SK-N-SH (cell line): ENCODE measurements around the gene PLRG1. TPM values are rescaled to one million over a fixed set of nuclear protein-coding genes. Genes with fewer than 3 reads are reported as not detected.

ENCODE experiments used
- CTCF ChIA-PET: fragments of 300-600, 350-600 bp; formaldehyde crosslinking; extraction: SDS; loops from one replicate; lab custom pipeline; 2021; lab: Yijun Ruan, JAX
- POLR2A ChIA-PET: fragments of 350-600 bp; sonication (Branson Sonifier 250); formaldehyde crosslinking; extraction: SDS; loops from one replicate; lab custom pipeline; 2020; ENCODE audit warnings: antibody characterized with exemption, inconsistent platforms; lab: Yijun Ruan, JAX
- DNase-seq: peaks from one replicate; pipeline ENCODE4 v3.0.0; 2012
- H2AFZ ChIP-seq: fragments of 200-600 bp; sonication (generic); 2 replicates; pipeline ENCODE4 v1.8.1; 2016; ENCODE audit warnings: antibody characterized with exemption, mild to moderate bottlenecking, low read depth
- H3F3A ChIP-seq: fragments of 200-600 bp; sonication (generic); replicated peaks from 2 replicates; pipeline ENCODE3; 2016; ENCODE audit warnings: antibody characterized with exemption, mild to moderate bottlenecking; ENCODE audit not compliant: insufficient read depth
- H3K27ac ChIP-seq, 2 experiments: fragments of 200-500 bp in 1 of 2; fragments of 200-600 bp in 1 of 2; sonication (Bioruptor generic) in 1 of 2; sonication (generic), shearing (Covaris generic) in 1 of 2; 2 replicates each; pipeline versions ENCODE4 v1.5.1 to v1.6.1; 2014 to 2016; ENCODE audit warnings: low read depth in 2 of 2, inconsistent platforms in 1 of 2, low read length in 1 of 2, mild to moderate bottlenecking in 1 of 2, mixed read lengths in 1 of 2
- H3K27me3 ChIP-seq: fragments of 200-600 bp; sonication (generic), shearing (Covaris generic); 2 replicates; pipeline ENCODE4 v1.6.1; 2016; ENCODE audit warnings: mixed run types; ENCODE audit not compliant: insufficient read depth
- H3K36me3 ChIP-seq, 2 experiments: fragments of 200-500 bp in 1 of 2; fragments of 200-600 bp in 1 of 2; sonication (Bioruptor generic) in 1 of 2; sonication (generic) in 1 of 2; replicated peaks in 1 of 2; 2 replicates each; pipeline versions ENCODE3 to v1.5.1; 2014 to 2016; ENCODE audit warnings: low read length in 1 of 2, mild to moderate bottlenecking in 1 of 2; ENCODE audit not compliant: insufficient read depth in 2 of 2, control insufficient read depth in 1 of 2
- H3K4me1 ChIP-seq, 2 experiments: fragments of 200-500 bp in 1 of 2; fragments of 200-600 bp in 1 of 2; sonication (Bioruptor generic) in 1 of 2; sonication (generic), shearing (Covaris generic) in 1 of 2; 2 replicates each; pipeline versions ENCODE4 v1.5.1 to v1.6.1; 2014 to 2016; ENCODE audit warnings: low read depth in 1 of 2, low read length in 1 of 2, mixed run types in 1 of 2; ENCODE audit not compliant: insufficient read depth in 2 of 2, control insufficient read depth in 1 of 2
- H3K4me2 ChIP-seq: fragments of 200-600 bp; sonication (generic), shearing (Covaris generic); 2 replicates; pipeline ENCODE4 v1.6.1; 2017; ENCODE audit warnings: mixed run types
- H3K4me3 ChIP-seq, 2 experiments: fragments of 200-500 bp in 1 of 2; fragments of 200-600 bp in 1 of 2; sonication (Bioruptor generic) in 1 of 2; sonication (generic), shearing (Covaris generic) in 1 of 2; 2 replicates each; pipeline versions ENCODE4 v1.5.1 to v1.8.1; 2014 to 2016; ENCODE audit warnings: low read depth in 2 of 2, inconsistent platforms in 1 of 2, low read length in 1 of 2, mild to moderate bottlenecking in 1 of 2, mixed read lengths in 1 of 2, moderate library complexity in 1 of 2
- H3K79me2 ChIP-seq: fragments of 200-600 bp; sonication (generic); 2 replicates; pipeline ENCODE4 v1.8.1; 2017; ENCODE audit warnings: mild to moderate bottlenecking; ENCODE audit not compliant: insufficient read depth
- H3K9ac ChIP-seq: fragments of 200-600 bp; sonication (generic); 2 replicates; pipeline ENCODE4 v1.6.1; 2017; ENCODE audit warnings: mixed run types
- H3K9me2 ChIP-seq: fragments of 200-600 bp; sonication (generic); 2 replicates; pipeline ENCODE4 v1.6.1; 2017; ENCODE audit warnings: mixed run types
- H3K9me3 ChIP-seq: fragments of 200-600 bp; sonication (generic); 2 replicates; pipeline ENCODE4 v1.6.1; 2017; ENCODE audit warnings: mixed run types, mild to moderate bottlenecking, moderate library complexity
- H4K20me1 ChIP-seq: fragments of 200-600 bp; sonication (generic); 2 replicates; pipeline ENCODE4 v1.6.1; 2017; ENCODE audit warnings: mild to moderate bottlenecking, mixed run types; ENCODE audit not compliant: insufficient read depth
- EP300 ChIP-seq, 2 experiments: IDR thresholded peaks; 2 replicates each; pipeline versions ENCODE4 v1.4.0 to v1.6.1; 2012; ENCODE audit warnings: borderline replicate concordance in 1 of 2, low read depth in 1 of 2, low read length in 1 of 2
- EZH2phosphoT487 ChIP-seq: fragments of 200-600 bp; sonication (generic); IDR thresholded peaks from 2 replicates; pipeline ENCODE4 v1.6.1; 2017; ENCODE audit warnings: low read depth, mixed run types, mild to moderate bottlenecking, antibody characterized with exemption, moderate library complexity, borderline replicate concordance
- GATA2 ChIP-seq: sonication (generic); formaldehyde crosslinking; IDR thresholded peaks from 2 replicates; pipeline ENCODE4 v1.5.0; 2020; ENCODE audit warnings: mild to moderate bottlenecking, missing genetic modification reagents
- MAX ChIP-seq: IDR thresholded peaks from 2 replicates; pipeline ENCODE4 v1.4.0; 2012; ENCODE audit warnings: low read depth
- NRF1 ChIP-seq: IDR thresholded peaks from 2 replicates; pipeline ENCODE4 v1.6.1; 2012; ENCODE audit warnings: low read depth, mild to moderate bottlenecking, low read length
- POLR2AphosphoS5 ChIP-seq: IDR thresholded peaks from 2 replicates; pipeline ENCODE4 v1.6.1; 2012; ENCODE audit warnings: low read depth, low read length
- REST ChIP-seq: IDR thresholded peaks from 2 replicates; pipeline ENCODE4 v1.6.1; 2012; ENCODE audit warnings: mild to moderate bottlenecking, low read depth, low read length, moderate library complexity
- SMC3 ChIP-seq: IDR thresholded peaks from 2 replicates; pipeline ENCODE4 v1.6.1; 2012; ENCODE audit warnings: low read depth, low read length, improper control_type of control experiment
- TAF1 ChIP-seq: IDR thresholded peaks from 2 replicates; pipeline ENCODE4 v1.6.1; 2012; ENCODE audit warnings: low read depth, mild to moderate bottlenecking, low read length, moderate library complexity, borderline replicate concordance
- TEAD4 ChIP-seq: IDR thresholded peaks from 2 replicates; pipeline ENCODE4 v1.4.0; 2012; ENCODE audit warnings: mild to moderate bottlenecking, borderline replicate concordance; ENCODE audit not compliant: insufficient read depth
- YY1 ChIP-seq: IDR thresholded peaks from 2 replicates; pipeline ENCODE4 v1.4.0; 2012; ENCODE audit warnings: low read depth, mild to moderate bottlenecking
- ZBTB33 ChIP-seq: IDR thresholded peaks from 2 replicates; pipeline ENCODE4 v1.4.0; 2012; ENCODE audit warnings: low read depth, borderline replicate concordance
- WGBS: methylation state at CpG from one replicate; pipeline ENCODE4 v1.1.6; 2017; ENCODE audit warnings: low lambda C conversion rate; 5-methylcytosine and 5-hydroxymethylcytosine counted together
- polyA plus RNA-seq, 3 experiments: library from polyadenylated mRNA; depleted of rRNA; stranded (reverse); fragments of >200 nt; gene quantifications; 2 replicates each; pipeline ENCODE4 v1.2.3, GENCODE V29; 2012
- TF ChIP-seq, protein P1 (sequence below): IDR thresholded peaks from 2 replicates; pipeline ENCODE4; 2012
- TF ChIP-seq, protein P2 (sequence below): fragments of 200-600 bp; sonication (generic); IDR thresholded peaks from 2 replicates; pipeline ENCODE4 v1.6.1; 2017; ENCODE audit warnings: antibody characterized with exemption, mild to moderate bottlenecking, moderate library complexity

Gene PLRG1
- polyA plus RNA-seq, 1 of the 3 experiments (the other 2 are of a cell fraction), result 64.8 TPM

DNA sequence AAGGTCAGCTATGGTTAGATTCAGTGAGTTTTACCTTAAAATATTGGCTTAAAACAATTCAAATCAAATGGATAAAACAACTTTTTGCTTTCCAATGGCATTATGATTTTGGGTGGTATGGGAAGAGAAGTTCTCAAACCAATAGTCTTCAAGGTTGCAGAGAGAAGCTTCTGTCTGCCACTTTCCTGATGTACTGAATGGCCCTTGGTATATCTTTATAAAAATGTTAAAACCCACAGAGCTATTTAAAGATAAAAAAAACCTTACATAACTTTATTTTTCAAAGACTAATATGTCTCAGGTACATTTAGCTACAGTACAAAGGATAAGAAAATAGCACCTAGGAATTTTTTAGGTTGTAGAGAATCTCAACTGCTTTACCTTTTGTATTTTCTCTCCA is 33.5 kb upstream of the PLRG1 start (continued):
- TF ChIP-seq EZH2phosphoT487, result no peak
- no peak for TF ChIP-seq GATA2 (CRISPR knock-in tag)

- no peak for TF ChIP-seq NRF1
- no peak for TF ChIP-seq YY1
- TF ChIP-seq EP300 (IDR thresholded peaks at IDR 0.05; ENCODE audit: borderline replicate concordance in 1 of 2, low read depth in 1 of 2, low read length in 1 of 2), result no peak
- TF ChIP-seq REST, result no peak
- TF ChIP-seq TAF1, result no peak
- no peak for TF ChIP-seq ZBTB33
- TF ChIP-seq, protein P1, sequence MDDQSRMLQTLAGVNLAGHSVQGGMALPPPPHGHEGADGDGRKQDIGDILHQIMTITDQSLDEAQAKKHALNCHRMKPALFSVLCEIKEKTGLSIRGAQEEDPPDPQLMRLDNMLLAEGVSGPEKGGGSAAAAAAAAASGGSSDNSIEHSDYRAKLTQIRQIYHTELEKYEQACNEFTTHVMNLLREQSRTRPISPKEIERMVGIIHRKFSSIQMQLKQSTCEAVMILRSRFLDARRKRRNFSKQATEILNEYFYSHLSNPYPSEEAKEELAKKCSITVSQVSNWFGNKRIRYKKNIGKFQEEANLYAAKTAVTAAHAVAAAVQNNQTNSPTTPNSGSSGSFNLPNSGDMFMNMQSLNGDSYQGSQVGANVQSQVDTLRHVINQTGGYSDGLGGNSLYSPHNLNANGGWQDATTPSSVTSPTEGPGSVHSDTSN, result no peak
- TF ChIP-seq, protein P2, sequence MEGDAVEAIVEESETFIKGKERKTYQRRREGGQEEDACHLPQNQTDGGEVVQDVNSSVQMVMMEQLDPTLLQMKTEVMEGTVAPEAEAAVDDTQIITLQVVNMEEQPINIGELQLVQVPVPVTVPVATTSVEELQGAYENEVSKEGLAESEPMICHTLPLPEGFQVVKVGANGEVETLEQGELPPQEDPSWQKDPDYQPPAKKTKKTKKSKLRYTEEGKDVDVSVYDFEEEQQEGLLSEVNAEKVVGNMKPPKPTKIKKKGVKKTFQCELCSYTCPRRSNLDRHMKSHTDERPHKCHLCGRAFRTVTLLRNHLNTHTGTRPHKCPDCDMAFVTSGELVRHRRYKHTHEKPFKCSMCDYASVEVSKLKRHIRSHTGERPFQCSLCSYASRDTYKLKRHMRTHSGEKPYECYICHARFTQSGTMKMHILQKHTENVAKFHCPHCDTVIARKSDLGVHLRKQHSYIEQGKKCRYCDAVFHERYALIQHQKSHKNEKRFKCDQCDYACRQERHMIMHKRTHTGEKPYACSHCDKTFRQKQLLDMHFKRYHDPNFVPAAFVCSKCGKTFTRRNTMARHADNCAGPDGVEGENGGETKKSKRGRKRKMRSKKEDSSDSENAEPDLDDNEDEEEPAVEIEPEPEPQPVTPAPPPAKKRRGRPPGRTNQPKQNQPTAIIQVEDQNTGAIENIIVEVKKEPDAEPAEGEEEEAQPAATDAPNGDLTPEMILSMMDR, result no peak
- no peak for TF ChIP-seq MAX
- TF ChIP-seq TEAD4, result no peak
- TF ChIP-seq POLR2AphosphoS5, result no peak
- no peak for TF ChIP-seq SMC3
- ChIA-PET CTCF (interaction anchor here (1.4 to 2.6 kb wide), 2 partner anchors 12 to 77 kb away, joined by 3 to 6 read pairs; no protein-coding TSS in a partner anchor), POLR2A (no interaction called here)
- Histone ChIP-seq H3K27ac (no peak overlapping the region), H2AFZ (no peak overlapping the region), H3K36me3 (no peaks in the 10 kb centered on the region), H3K9me3 (no peaks in the 10 kb centered on the region), H3K4me1 (no peaks in the 10 kb centered on the region), H4K20me1 (no peaks in the 10 kb centered on the region), H3K4me3 (no peak overlapping the region), H3K4me2 (no peak overlapping the region), H3K79me2 (no peaks in the 10 kb centered on the region), H3K27me3 (peaks cover 5% of the 10 kb centered on the region; the same call in 1 of the 2 replicates), H3F3A (no peaks in the 10 kb centered on the region), H3K9me2 (no peaks in the 10 kb centered on the region; the same call in 1 of the 2 replicates), H3K9ac (no peak overlapping the region)
- WGBS, result 10% methylated on average over 3 of the region's 3 CpGs
- no peak for DNase-seq
Observed at GRCh38 chr4:154583230-154583629, 33.0 kb upstream of the PLRG1 start.
